Pancreas (tissue), 10 donors: ENCODE data around the gene ALAS1. TPM values are rescaled to one million over a fixed set of nuclear protein-coding genes. Genes with fewer than 3 reads are reported as not detected.
A peak's percentile ranks its signal among the peaks of the same experiment; 100 is the strongest.
"Not testable (repeated sequence)": the region's sequence is repeated elsewhere in the genome, so short reads cannot be mapped to it uniquely, and the experiment has no call there.

Source experiments
- ATAC-seq, 4 donors: fragments of 200-7000 bp; cut with Tn5 transposase; one replicate each; pipeline versions ENCODE4 v1.8.0 to v1.9.1; 2020; ENCODE audit warnings: mild to moderate bottlenecking in 4 of 4, moderate library complexity in 4 of 4
- DNase-seq, 6 donors: peaks; one replicate each; pipeline ENCODE4 v3.0.0-alpha.2; 2020
- FAIRE-seq: peaks from 2 replicates; lab custom pipeline; 2012; peaks lifted over from hg19 to GRCh38; lab: Jason Lieb, UNC
- H3K27ac ChIP-seq, 4 donors: fragments of 200-600 bp; sonication (generic); 1 replicate in 3 of 4; 2 replicates in 1 of 4; pipeline versions ENCODE4 v1.5.0 to v1.8.0; 2020
- H3K27me3 ChIP-seq, 4 donors: fragments of 200-600 bp; one replicate each; pipeline ENCODE4 v1.8.0; 2021
- H3K36me3 ChIP-seq, 3 donors: fragments of 200-600 bp; sonication (generic) in 1 of 3; one replicate each; pipeline versions ENCODE4 v1.5.0 to v1.8.0; 2020 to 2021
- H3K4me1 ChIP-seq, 3 donors: fragments of 200-600 bp; one replicate each; pipeline ENCODE4 v1.8.0; 2021
- H3K4me3 ChIP-seq, 4 donors: fragments of 200-600 bp; sonication (generic) in 2 of 4; one replicate each; pipeline versions ENCODE4 v1.5.0 to v1.8.0; 2020 to 2021
- H3K9me3 ChIP-seq, 4 donors: fragments of 200-600 bp; one replicate each; pipeline ENCODE4 v1.8.0; 2021
- CTCF ChIP-seq, 4 donors: fragments of 200-600 bp; sonication (generic) in 3 of 4; IDR thresholded peaks; one replicate each; pipeline versions ENCODE4 v1.5.0 to v1.8.0; 2021; ENCODE audit warnings: antibody characterized with exemption in 4 of 4
- WGBS, 2 donors: extraction: QIAGEN DNeasy Blood & Tissue Kit; methylation state at CpG; one replicate each; pipeline ENCODE4 v1.1.7; 2013; 5-methylcytosine and 5-hydroxymethylcytosine counted together
- intact Hi-C, 3 donors: fragments of 100-400 bp; cut with DNase I; formaldehyde crosslinking; loops; one replicate each; pipeline versions ENCODE4 v1.11.1 to v1.14.2; 2022
- polyA plus RNA-seq, 2 donors: library from polyadenylated mRNA; stranded (reverse); fragments of 200-250 nt; gene quantifications; one replicate each; pipeline ENCODE4 v1.2.3, GENCODE V29; 2013
- total RNA-seq, 6 donors: library from RNA; stranded (reverse); fragmentation: NEBNext Ultra II Directional in 4 of 6; extraction: Animal tissue kit (Norgen Biotek cat#: 25700) in 4 of 6; gene quantifications; one replicate each; pipeline versions ENCODE4 v1.2.1 to v1.2.4, GENCODE V29; 2021 to 2023
- donor health status: healthy with polysubstance abuse.
- donor health status: DM: no; HTN: no; CAD: no; lungs with moderate emphysema.
- donor health status: DM: no; HTN: no; CAD: no.
- donor health status: control.
- donor health status: control.
- donor health status: Bipolar disorder and iron deficiency.
- donor health status: DM: yes; HTN: yes; CAD: no.
- donor health status: DM: no; HTN: no; CAD: no.
- donor health status: DM: no; HTN: no; CAD: no.
- donor health status: DM: yes; HTN: yes; CAD: no.

Gene ALAS1
- total RNA-seq (10 to 100 TPM; 10.1 to 21.7 (median 12.9) TPM), polyA plus RNA-seq (10 to 100 TPM in 1 of 2 donors, 1 to 10 TPM in 1; 8.4 to 20.2 TPM)

- Histone ChIP-seq H3K9me3 (no peaks in the 10 kb centered on the region), H3K4me3 (peak within 1 kb of the TSS; percentile 78 to 98 (median 85)), H3K27ac (peak within 1 kb of the TSS in 3 of 4 donors; percentile 56 to 64 (median 61)), H3K36me3 (peaks cover 0 to 8% (median 0%) of the 10 kb centered on the region in 3 donors), H3K4me1 (peaks cover 0 to 16% (median 8%) of the 10 kb centered on the region in 3 donors), H3K27me3 (no peaks in the 10 kb centered on the region)
- FAIRE-seq (no peak), ATAC-seq (peak; percentile 91 to 98 (median 92)), DNase-seq (peak; percentile 88 to 98 (median 94))
- peak in 1 of 4 donors; percentile 11 for TF ChIP-seq CTCF (IDR thresholded peaks at IDR 0.05)
- intact Hi-C loops = no loop called here
- 0 to 1% methylated on average over 52 to 71 of the region's 71 CpGs for WGBS, 2 donors
Measured at GRCh38 chr3:52197842-52198625, at the start of gene ALAS1. TSS of gene ALAS1 (plus strand) at chr3:52198160. CDS start at chr3:52199242, 1,082 bp downstream.

GRCh38 chr3:52149021-52149420, 48.9 kb upstream of the ALAS1 start:
- intact Hi-C loops = no loop called here
- 91 to 94% methylated on average over 8 of the region's 8 CpGs for WGBS, 2 donors
- ATAC-seq = no peak

GRCh38 chr3:52149726-52150125, 48.2 kb upstream of the ALAS1 start:
- no peak for TF ChIP-seq CTCF (IDR thresholded peaks at IDR 0.05)
- Histone ChIP-seq H3K27me3 (no peaks in the 10 kb centered on the region), H3K27ac (no peak overlapping the region), H3K36me3 (no peaks in the 10 kb centered on the region), H3K4me1 (peaks cover 4 to 6% (median 4%) of the 10 kb centered on the region in 3 donors), H3K4me3 (no peak overlapping the region), H3K9me3 (no peaks in the 10 kb centered on the region)
- 92 to 95% methylated on average over 11 of the region's 11 CpGs for WGBS, 2 donors
- FAIRE-seq = no peak
- no peak for DNase-seq
- no peak for ATAC-seq
- intact Hi-C loops = no loop called here

More at GRCh38 chr3:52149021-52149420, 48.9 kb upstream of the ALAS1 start:
- Histone ChIP-seq H3K4me1 (peaks cover 4 to 6% (median 4%) of the 10 kb centered on the region in 3 donors), H3K4me3 (no peak overlapping the region), H3K36me3 (no peaks in the 10 kb centered on the region), H3K27me3 (no peaks in the 10 kb centered on the region), H3K27ac (no peak overlapping the region), H3K9me3 (no peaks in the 10 kb centered on the region)
- DNase-seq = no peak
- no peak for TF ChIP-seq CTCF (IDR thresholded peaks at IDR 0.05)
- no peak for FAIRE-seq

GRCh38 chr3:52150357-52150756, 47.6 kb upstream of the ALAS1 start:
- Histone ChIP-seq H3K36me3 (no peaks in the 10 kb centered on the region), H3K27ac (no peak overlapping the region), H3K9me3 (no peaks in the 10 kb centered on the region), H3K27me3 (no peaks in the 10 kb centered on the region), H3K4me1 (peaks cover 4 to 6% (median 4%) of the 10 kb centered on the region in 3 donors), H3K4me3 (no peak overlapping the region)
- no peak for FAIRE-seq
- no peak for TF ChIP-seq CTCF (IDR thresholded peaks at IDR 0.05)
- intact Hi-C loops = no loop called here
- ATAC-seq = no peak
- WGBS, 2 donors = 82 to 85% methylated on average over 3 of the region's 3 CpGs
- no peak for DNase-seq

- Histone ChIP-seq H3K4me3 (no peak overlapping the region), H3K27ac (no peak overlapping the region), H3K36me3 (no peaks in the 10 kb centered on the region), H3K4me1 (peaks cover 4 to 6% (median 4%) of the 10 kb centered on the region in 3 donors), H3K9me3 (no peaks in the 10 kb centered on the region), H3K27me3 (no peaks in the 10 kb centered on the region)
- intact Hi-C loops = no loop called here
- WGBS, 2 donors = 80 to 88% methylated on average over 4 of the region's 4 CpGs
- TF ChIP-seq CTCF (IDR thresholded peaks at IDR 0.05) = no peak
- FAIRE-seq = no peak
- DNase-seq = no peak
- ATAC-seq = no peak
Measured at GRCh38 chr3:52150860-52151259, 47.1 kb upstream of the ALAS1 start.

- H3K27ac ChIP-seq, H3K4me3 ChIP-seq, H3K36me3 ChIP-seq, DNase-seq, H3K9me3 ChIP-seq, H3K27me3 ChIP-seq, H3K4me1 ChIP-seq, intact Hi-C loops, ATAC-seq, FAIRE-seq: not testable (repeated sequence)
- 83 to 91% methylated on average over 4 of the region's 4 CpGs for WGBS, 2 donors
Measured at GRCh38 chr3:52151991-52152390, 46.0 kb upstream of the ALAS1 start.
